ENCODE results near the gene SLC12A8. TPM values are rescaled to one million over a fixed set of nuclear protein-coding genes. Genes with fewer than 3 reads are reported as not detected.
A peak's percentile ranks its signal among the peaks of the same experiment; 100 is the strongest.

SLC12A8 gene
- total RNA-seq, 1 donor from 2014 or later, result 9.2 TPM

GRCh38 chr3:125118600-125118999, 93.9 kb downstream of the SLC12A8 start:
- no peaks in the 10 kb centered on the region for H3K36me3 Mint-ChIP-seq (ENCODE audit: insufficient read depth)
- no peak overlapping the region for H3K27ac Mint-ChIP-seq
- no peak for TF ChIP-seq CTCF (IDR thresholded peaks at IDR 0.05; ENCODE audit: unreplicated experiment)
- H3K4me3 Mint-ChIP-seq (ENCODE audit: low read depth), result no peak overlapping the region
- DNase-seq (ENCODE audit: low spot score, unreplicated experiment), result no peak
- H3K9me3 Mint-ChIP-seq (ENCODE audit: low read depth), result no peaks in the 10 kb centered on the region
- H3K4me1 Mint-ChIP-seq (ENCODE audit: low read depth), result peaks cover 6% of the 10 kb centered on the region
- H3K27me3 Mint-ChIP-seq, result peaks cover 26% of the 10 kb centered on the region

GRCh38 chr3:125117631-125118191, 94.8 kb downstream of the SLC12A8 start:
- Mint-ChIP-seq H3K27me3 (peaks cover 26% of the 10 kb centered on the region), H3K36me3 (ENCODE audit: insufficient read depth) (no peaks in the 10 kb centered on the region), H3K4me3 (ENCODE audit: low read depth) (no peak overlapping the region)

GRCh38 chr3:125116311-125117080, 96.1 kb downstream of the SLC12A8 start:
- H3K4me1 Mint-ChIP-seq (ENCODE audit: low read depth), result peaks cover 6% of the 10 kb centered on the region
- peaks cover 22% of the 10 kb centered on the region for H3K27me3 Mint-ChIP-seq
- no peak for TF ChIP-seq CTCF (IDR thresholded peaks at IDR 0.05; ENCODE audit: unreplicated experiment)
- no peak overlapping the region for H3K4me3 Mint-ChIP-seq (ENCODE audit: low read depth)
- H3K36me3 Mint-ChIP-seq (ENCODE audit: insufficient read depth), result no peaks in the 10 kb centered on the region
- H3K27ac Mint-ChIP-seq, result peak overlapping the region; percentile 26
- DNase-seq (ENCODE audit: low spot score, unreplicated experiment), result no peak
- H3K9me3 Mint-ChIP-seq (ENCODE audit: low read depth), result no peaks in the 10 kb centered on the region

More at GRCh38 chr3:125117631-125118191, 94.8 kb downstream of the SLC12A8 start:
- peaks cover 6% of the 10 kb centered on the region for H3K4me1 Mint-ChIP-seq (ENCODE audit: low read depth)
- DNase-seq (ENCODE audit: low spot score, unreplicated experiment), result no peak
- H3K9me3 Mint-ChIP-seq (ENCODE audit: low read depth), result no peaks in the 10 kb centered on the region
- no peak for TF ChIP-seq CTCF (IDR thresholded peaks at IDR 0.05; ENCODE audit: unreplicated experiment)
- H3K27ac Mint-ChIP-seq, result no peak overlapping the region

- Mint-ChIP-seq H3K27me3 (peaks cover 13% of the 10 kb centered on the region), H3K27ac (no peak overlapping the region), H3K36me3 (ENCODE audit: insufficient read depth) (no peaks in the 10 kb centered on the region), H3K9me3 (ENCODE audit: low read depth) (no peaks in the 10 kb centered on the region), H3K4me1 (ENCODE audit: low read depth) (peaks cover 4% of the 10 kb centered on the region), H3K4me3 (ENCODE audit: low read depth) (no peak overlapping the region)
- no peak for TF ChIP-seq CTCF (IDR thresholded peaks at IDR 0.05; ENCODE audit: unreplicated experiment)
- no peak for DNase-seq (ENCODE audit: low spot score, unreplicated experiment)
These were observed 96.9 kb downstream of the SLC12A8 start for GRCh38 chr3:125115640-125116039.

GRCh38 chr3:125112981-125113380, 99.6 kb downstream of the SLC12A8 start:
- Mint-ChIP-seq H3K4me1 (ENCODE audit: low read depth) (peaks cover 4% of the 10 kb centered on the region), H3K9me3 (ENCODE audit: low read depth) (no peaks in the 10 kb centered on the region), H3K27ac (no peak overlapping the region), H3K36me3 (ENCODE audit: insufficient read depth) (no peaks in the 10 kb centered on the region), H3K27me3 (no peaks in the 10 kb centered on the region), H3K4me3 (ENCODE audit: low read depth) (no peak overlapping the region)
- no peak for TF ChIP-seq CTCF (IDR thresholded peaks at IDR 0.05; ENCODE audit: unreplicated experiment)
- no peak for DNase-seq (ENCODE audit: low spot score, unreplicated experiment)
